LNCaP clone FGC (cell line): ENCODE data around the gene DIAPH3.

Experiments
- DNase-seq: peaks from one replicate; pipeline ENCODE4 v3.0.0-alpha.2; 2011; ENCODE audit warnings: low read depth
- H3K4me3 ChIP-seq: 2 replicates; pipeline ENCODE4 v1.5.1; 2011; ENCODE audit warnings: mild to moderate bottlenecking, low read depth, low read length, control low read depth
- TF ChIP-seq, protein P1 (sequence below): IDR thresholded peaks from 2 replicates; pipeline ENCODE4 v1.5.1; 2012; ENCODE audit warnings: mild to moderate bottlenecking; ENCODE audit not compliant: control insufficient read depth, insufficient read depth; ENCODE audit errors: extremely low read depth

Gene DIAPH3

DNA sequence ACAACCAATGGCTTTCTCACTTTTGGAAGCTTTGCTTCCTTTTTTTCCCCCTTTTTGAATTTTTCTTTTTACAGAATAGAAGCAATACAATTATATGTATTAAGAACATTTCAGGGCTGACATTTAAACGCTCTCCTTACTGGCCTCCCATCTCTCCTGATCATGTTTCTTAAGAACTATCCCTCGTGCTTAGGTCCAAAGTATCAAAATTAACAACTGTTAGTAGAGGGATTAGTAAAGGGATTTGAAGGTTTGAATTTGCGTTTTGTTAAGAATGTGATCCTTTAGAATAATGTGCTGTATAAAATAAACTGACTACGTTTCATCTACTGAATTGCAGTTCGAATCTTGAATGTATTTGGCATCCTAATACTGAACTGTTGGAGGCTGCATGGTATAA lies 424.8 kb downstream of the DIAPH3 start:
- H3K4me3 ChIP-seq = no peak overlapping the region
- no peak for DNase-seq
- TF ChIP-seq, protein P1, sequence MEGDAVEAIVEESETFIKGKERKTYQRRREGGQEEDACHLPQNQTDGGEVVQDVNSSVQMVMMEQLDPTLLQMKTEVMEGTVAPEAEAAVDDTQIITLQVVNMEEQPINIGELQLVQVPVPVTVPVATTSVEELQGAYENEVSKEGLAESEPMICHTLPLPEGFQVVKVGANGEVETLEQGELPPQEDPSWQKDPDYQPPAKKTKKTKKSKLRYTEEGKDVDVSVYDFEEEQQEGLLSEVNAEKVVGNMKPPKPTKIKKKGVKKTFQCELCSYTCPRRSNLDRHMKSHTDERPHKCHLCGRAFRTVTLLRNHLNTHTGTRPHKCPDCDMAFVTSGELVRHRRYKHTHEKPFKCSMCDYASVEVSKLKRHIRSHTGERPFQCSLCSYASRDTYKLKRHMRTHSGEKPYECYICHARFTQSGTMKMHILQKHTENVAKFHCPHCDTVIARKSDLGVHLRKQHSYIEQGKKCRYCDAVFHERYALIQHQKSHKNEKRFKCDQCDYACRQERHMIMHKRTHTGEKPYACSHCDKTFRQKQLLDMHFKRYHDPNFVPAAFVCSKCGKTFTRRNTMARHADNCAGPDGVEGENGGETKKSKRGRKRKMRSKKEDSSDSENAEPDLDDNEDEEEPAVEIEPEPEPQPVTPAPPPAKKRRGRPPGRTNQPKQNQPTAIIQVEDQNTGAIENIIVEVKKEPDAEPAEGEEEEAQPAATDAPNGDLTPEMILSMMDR = no peak

DNA sequence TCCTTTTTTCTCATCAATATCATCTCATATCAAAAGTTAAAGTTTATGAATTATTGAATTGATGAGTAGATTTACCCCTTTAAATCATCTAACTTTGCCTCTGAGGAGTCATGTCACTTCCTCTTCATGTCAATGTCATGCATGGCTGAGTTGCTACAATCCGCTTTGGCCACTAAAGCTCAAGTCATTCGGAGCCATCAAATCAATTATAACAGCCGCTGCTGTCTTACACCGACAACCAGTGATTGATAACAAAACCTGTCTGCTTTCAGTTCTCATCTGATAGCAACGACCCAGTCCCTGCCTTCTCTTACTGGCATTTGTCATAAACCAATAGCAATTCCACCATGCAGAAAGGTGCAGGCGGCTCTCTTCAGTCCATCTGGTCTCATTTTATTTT lies 429.3 kb downstream of the DIAPH3 start:
- no peak overlapping the region for H3K4me3 ChIP-seq
- TF ChIP-seq, protein P1 = no peak
- no peak for DNase-seq

DNA sequence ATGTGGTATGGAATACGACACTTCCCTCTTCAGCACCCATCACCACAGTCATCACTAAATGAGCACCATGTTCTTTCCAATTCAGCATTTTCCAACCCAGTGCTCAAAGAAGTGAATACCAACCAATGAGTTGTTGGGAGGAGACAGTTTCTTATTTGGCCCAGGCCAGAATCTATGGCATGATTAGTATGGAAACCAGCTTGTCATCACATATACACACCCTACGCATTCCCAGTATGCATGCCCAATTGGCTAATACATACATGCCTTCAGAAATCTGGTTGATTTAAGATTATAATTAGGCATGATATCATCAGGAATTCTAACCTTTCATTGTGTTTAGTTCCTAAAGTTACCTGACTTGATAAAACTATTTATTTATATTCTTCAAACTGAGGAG lies 430.0 kb downstream of the DIAPH3 start:
- TF ChIP-seq, protein P1 = no peak

DNA sequence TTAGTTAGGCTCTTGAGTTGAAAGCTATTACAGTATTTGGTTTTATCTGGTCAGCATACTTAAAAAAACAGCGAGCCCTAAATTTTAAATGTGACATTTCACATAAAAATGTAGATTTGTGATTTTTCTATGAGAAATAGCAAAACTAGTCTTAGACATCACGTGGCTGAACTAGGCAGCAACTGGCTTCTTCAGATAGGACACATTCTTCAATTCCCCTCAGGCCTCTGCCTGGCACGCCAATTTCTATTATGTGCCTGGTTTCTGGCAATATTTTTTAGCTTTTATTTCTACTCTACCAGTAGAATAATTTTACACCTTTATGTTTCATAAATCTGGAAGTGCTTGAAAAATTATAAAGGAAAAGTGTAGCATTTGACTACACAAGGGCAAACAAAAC lies 433.7 kb downstream of the DIAPH3 start:
- no peak for DNase-seq
- TF ChIP-seq, protein P1 = no peak
- H3K4me3 ChIP-seq = no peak overlapping the region

More for the DNA sequence above, 430.0 kb downstream of the DIAPH3 start:
- DNase-seq = no peak
- H3K4me3 ChIP-seq = no peak overlapping the region

DNA sequence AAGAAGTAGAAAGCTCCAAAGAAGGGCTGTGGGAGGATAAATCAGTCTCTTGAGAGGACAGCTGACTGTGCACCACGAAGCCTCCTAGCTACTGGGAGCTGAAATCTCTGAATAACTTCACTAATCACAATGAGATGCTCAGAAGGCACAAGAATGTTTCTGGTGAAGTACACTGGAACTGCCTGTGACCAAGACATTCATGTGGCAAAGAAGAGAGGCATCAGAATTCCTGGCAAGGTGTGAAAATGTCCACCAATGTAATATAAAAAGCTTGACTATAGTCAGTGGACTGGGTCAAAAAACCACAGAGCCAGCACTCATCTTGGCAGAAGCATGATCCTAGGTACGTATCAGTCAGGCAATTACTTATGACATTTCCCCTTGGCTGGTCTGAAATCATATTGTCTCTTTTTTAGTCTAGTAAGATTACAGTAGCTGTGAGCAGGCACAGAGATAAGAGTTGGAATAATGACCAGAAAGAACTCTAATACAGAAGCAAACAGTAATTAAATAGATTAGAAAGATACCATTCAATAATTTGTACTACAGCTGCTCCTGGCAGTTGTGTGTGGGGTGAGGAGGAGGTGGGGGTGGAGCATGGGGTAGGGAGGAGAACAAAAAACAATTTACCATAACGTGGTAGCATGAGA lies 434.7 kb downstream of the DIAPH3 start:
- H3K4me3 ChIP-seq = no peak overlapping the region
- TF ChIP-seq, protein P1 = no peak
- no peak for DNase-seq

DNA sequence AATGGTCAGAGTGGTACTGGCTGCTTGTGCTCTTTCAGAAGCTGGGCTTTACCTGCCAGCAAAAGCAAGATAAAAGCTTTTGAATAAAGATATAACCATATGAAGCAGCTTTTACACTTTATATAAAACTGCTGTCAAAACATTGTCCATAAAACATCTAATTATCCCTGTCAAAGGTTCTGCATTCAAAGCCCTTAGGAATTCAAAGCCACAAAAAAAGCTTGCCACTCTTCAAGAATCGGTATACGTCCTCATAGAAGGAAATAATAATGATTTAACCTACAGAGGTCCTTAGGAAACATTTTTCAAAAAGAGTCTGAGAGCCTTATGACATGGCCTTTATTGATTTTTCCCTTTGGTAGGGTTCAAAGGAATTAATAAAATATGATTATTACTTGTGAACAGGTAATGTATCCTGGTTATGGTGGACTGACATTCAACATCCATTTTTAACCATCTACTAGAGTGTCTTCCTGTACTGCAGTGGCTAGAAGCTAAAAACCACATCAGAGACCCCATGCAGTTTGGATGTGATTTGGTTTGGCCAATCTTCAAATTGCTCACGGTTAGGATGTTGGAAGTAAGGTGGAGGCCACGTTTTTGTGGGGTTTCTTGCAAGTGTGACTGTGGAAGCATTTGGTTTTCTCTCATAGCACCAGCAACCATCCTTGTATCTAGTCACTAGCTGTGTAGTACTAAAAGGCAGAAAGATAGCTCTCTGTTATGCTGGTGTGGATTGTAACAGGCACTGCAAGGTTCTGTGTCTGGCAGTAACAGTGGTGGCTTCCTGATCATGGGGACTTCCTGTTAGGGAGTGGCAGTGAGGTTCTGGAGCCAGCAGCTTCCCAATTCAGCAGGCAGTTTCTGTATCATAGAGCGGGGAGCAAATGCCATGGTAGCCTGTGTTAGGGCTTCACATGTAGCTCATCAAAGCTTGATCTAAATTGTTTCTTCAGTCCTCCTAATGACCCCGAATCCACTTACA lies 441.5 kb downstream of the DIAPH3 start:
- TF ChIP-seq, protein P1 = no peak
- no peak overlapping the region for H3K4me3 ChIP-seq
- DNase-seq = no peak
